Small intestine (tissue), 7 donors: ENCODE measurements around the gene MRGPRD. TPM values are rescaled to one million over a fixed set of nuclear protein-coding genes. Genes with fewer than 3 reads are reported as not detected.

Experiments
- DNase-seq, 2 donors: peaks; one replicate each; pipeline versions ENCODE4 v3.0.0 to v3.0.0-alpha.2; 2013
- FAIRE-seq: peaks from 2 replicates; lab custom pipeline; 2012; peaks lifted over from hg19 to GRCh38; lab: Jason Lieb, UNC
- H3K27ac ChIP-seq, 3 donors: one replicate each; pipeline ENCODE4 v1.5.1; 2013; ENCODE audit warnings: low read length in 2 of 3, mild to moderate bottlenecking in 2 of 3, control low read depth in 1 of 3, inconsistent platforms in 1 of 3, low read depth in 1 of 3, moderate library complexity in 1 of 3
- H3K27me3 ChIP-seq, 3 donors: one replicate each; pipeline ENCODE4 v1.6.1; 2013; ENCODE audit warnings: low read length in 3 of 3, inconsistent platforms in 1 of 3; ENCODE audit not compliant: control insufficient read depth in 3 of 3, insufficient read depth in 3 of 3
- H3K36me3 ChIP-seq, 3 donors: one replicate each; pipeline ENCODE4 v1.6.1; 2013; ENCODE audit warnings: low read length in 3 of 3, inconsistent platforms in 1 of 3, low read depth in 1 of 3, mild to moderate bottlenecking in 1 of 3, moderate library complexity in 1 of 3; ENCODE audit not compliant: control insufficient read depth in 3 of 3, insufficient read depth in 2 of 3
- H3K4me1 ChIP-seq, 3 donors: one replicate each; pipeline ENCODE4 v1.6.1; 2013; ENCODE audit warnings: low read length in 2 of 3, inconsistent platforms in 1 of 3, low read depth in 1 of 3, mild to moderate bottlenecking in 1 of 3, moderate library complexity in 1 of 3; ENCODE audit not compliant: control insufficient read depth in 3 of 3, insufficient read depth in 2 of 3
- H3K4me3 ChIP-seq, 3 donors: one replicate each; pipeline ENCODE4 v1.5.1; 2013; ENCODE audit warnings: low read length in 3 of 3, control low read depth in 1 of 3, inconsistent platforms in 1 of 3, low read depth in 1 of 3, mild to moderate bottlenecking in 1 of 3, moderate library complexity in 1 of 3
- H3K9me3 ChIP-seq, 2 donors: one replicate each; pipeline ENCODE4 v1.6.1; 2013; ENCODE audit warnings: low read depth in 1 of 2, low read length in 1 of 2; ENCODE audit not compliant: control insufficient read depth in 2 of 2, insufficient read depth in 1 of 2
- WGBS, 3 donors: extraction: QIAGEN DNeasy Blood & Tissue Kit; methylation state at CpG; one replicate each; pipeline ENCODE4 v1.1.7; 2013; 5-methylcytosine and 5-hydroxymethylcytosine counted together
- polyA plus RNA-seq, 4 donors: library from polyadenylated mRNA; stranded (reverse) in 3 of 4; unstranded in 1 of 4; fragments of 200-250 nt in 3 of 4; fragments of 120-200 nt in 1 of 4; gene quantifications; one replicate each; pipeline versions ENCODE4 v1.2.1 to v1.2.3, GENCODE V29; 2013
- donor health status: healthy with polysubstance abuse.
- donor health status: control.
- donor health status: control.
- donor health status: Bipolar disorder and iron deficiency.
- donor health status: healthy.

MRGPRD gene
- polyA plus RNA-seq, 4 donors: 0.06 TPM; not detected in 3

- Histone ChIP-seq H3K9me3 (no peaks in the 10 kb centered on the region), H3K27ac (peak overlapping the region in 1 of 3 donors; percentile 21), H3K4me3 (no peak overlapping the region), H3K27me3 (peaks cover 0 to 4% (median 0%) of the 10 kb centered on the region in 3 donors), H3K4me1 (no peaks in the 10 kb centered on the region), H3K36me3 (peaks cover 0 to 6% (median 0%) of the 10 kb centered on the region in 3 donors)
- FAIRE-seq (no peak), DNase-seq (no peak)
- WGBS, 3 donors: 57 to 77% (median 57%) methylated on average over 11 of the region's 11 CpGs
These were observed 33.6 kb downstream of the MRGPRD start for GRCh38 chr11:68947151-68947550.

DNA sequence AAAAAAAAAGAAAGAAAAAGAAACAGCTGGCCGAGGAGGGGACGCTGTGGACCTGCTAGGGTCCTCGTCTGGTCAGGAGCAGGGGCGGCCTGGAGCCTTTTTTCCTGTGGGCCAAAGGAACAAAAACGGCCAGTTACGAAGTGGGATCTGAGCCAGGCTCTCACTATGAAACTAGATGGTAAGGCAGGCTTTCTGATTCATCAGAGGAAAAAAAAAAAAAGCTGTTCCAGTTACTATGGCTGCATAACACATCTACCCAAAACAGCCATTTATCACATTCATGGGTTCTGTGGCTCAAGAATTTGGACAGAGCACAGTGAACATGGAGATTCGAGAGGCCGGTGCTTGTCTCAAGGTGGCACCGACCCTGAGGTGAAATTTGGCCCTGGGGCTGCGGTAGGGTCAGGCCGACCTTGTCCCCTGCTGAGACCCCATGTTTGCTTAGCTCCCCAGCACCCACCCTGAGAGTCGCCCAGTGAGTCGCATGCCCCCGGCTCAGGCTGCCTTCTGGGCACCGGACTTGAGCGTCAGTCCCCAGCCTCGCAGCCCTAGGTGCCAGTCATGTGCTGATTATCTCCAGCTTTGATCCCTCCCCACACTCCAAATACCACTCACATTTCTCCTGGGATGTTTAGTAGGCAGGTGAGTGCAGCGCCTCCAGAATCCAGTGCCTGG, 34.2 kb downstream of the MRGPRD start:
- peaks cover 0 to 4% (median 0%) of the 10 kb centered on the region in 3 donors for H3K27me3 ChIP-seq
- FAIRE-seq (no peak), DNase-seq (peak in 1 of 2 donors; percentile 16)
- H3K4me3 ChIP-seq: no peak overlapping the region
- WGBS, 3 donors: 54 to 62% (median 60%) methylated on average over 18 of the region's 18 CpGs
- peak overlapping the region in 2 of 3 donors; percentile 21 to 51 for H3K27ac ChIP-seq
- no peaks in the 10 kb centered on the region for H3K4me1 ChIP-seq
- peaks cover 0 to 9% (median 0%) of the 10 kb centered on the region in 3 donors for H3K36me3 ChIP-seq
- no peaks in the 10 kb centered on the region for H3K9me3 ChIP-seq

GRCh38 chr11:68942751-68943271, 38.0 kb downstream of the MRGPRD start:
- 66 to 70% (median 68%) methylated on average over 9 of the region's 9 CpGs for WGBS, 3 donors
- no peak for FAIRE-seq
- no peaks in the 10 kb centered on the region for H3K9me3 ChIP-seq
- H3K27ac ChIP-seq: peak overlapping the region in 2 of 3 donors; percentile 72 to 80
- no peaks in the 10 kb centered on the region for H3K27me3 ChIP-seq
- peaks cover 0 to 46% (median 3%) of the 10 kb centered on the region in 3 donors for H3K36me3 ChIP-seq
- no peaks in the 10 kb centered on the region for H3K4me1 ChIP-seq
- H3K4me3 ChIP-seq: no peak overlapping the region
- no peak for DNase-seq

DNA sequence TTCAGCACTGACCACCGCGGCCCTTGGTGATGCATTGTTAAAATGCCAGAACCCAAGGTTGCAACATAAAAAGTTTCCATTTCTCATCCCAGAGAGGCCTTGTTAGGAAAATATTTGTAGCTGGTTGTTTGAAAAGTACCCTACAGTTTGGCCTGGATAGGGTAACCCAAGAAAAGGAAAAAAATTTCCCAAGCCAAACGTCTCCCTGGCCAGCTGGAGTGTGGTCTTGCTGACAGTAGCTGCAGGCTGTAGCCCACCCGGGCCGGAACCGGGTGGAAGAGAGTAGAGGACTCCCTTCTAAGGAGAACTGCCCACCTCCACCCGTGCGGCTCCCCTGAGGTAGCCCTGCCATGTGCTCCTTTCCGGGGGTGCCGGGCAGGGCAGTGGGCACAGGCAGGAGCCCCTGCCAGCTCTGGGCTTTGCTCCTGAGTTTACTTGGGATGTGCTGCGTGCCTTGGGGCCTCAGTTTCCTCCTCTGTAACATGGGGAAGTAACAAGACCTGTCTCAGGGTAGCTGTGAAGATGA, 38.6 kb downstream of the MRGPRD start:
- no peak for FAIRE-seq
- no peak for DNase-seq
- H3K27ac ChIP-seq: peak overlapping the region in 2 of 3 donors; percentile 72 to 80

GRCh38 chr11:68941324-68942094, 39.3 kb downstream of the MRGPRD start:
- Histone ChIP-seq H3K36me3 (peaks cover 7 to 59% (median 9%) of the 10 kb centered on the region in 3 donors), H3K4me1 (no peaks in the 10 kb centered on the region), H3K27me3 (no peaks in the 10 kb centered on the region), H3K27ac (peak overlapping the region in 2 of 3 donors; percentile 32 to 72), H3K4me3 (no peak overlapping the region), H3K9me3 (no peaks in the 10 kb centered on the region)
- FAIRE-seq (no peak), DNase-seq (no peak)
- WGBS, 3 donors: 84 to 89% (median 85%) methylated on average over 18 of the region's 18 CpGs

More for the DNA sequence above, 38.6 kb downstream of the MRGPRD start:
- H3K4me1 ChIP-seq: no peaks in the 10 kb centered on the region
- no peaks in the 10 kb centered on the region for H3K9me3 ChIP-seq
- WGBS, 3 donors: 75 to 77% (median 76%) methylated on average over 11 of the region's 11 CpGs
- H3K27me3 ChIP-seq: no peaks in the 10 kb centered on the region
- peaks cover 3 to 52% (median 7%) of the 10 kb centered on the region in 3 donors for H3K36me3 ChIP-seq
- H3K4me3 ChIP-seq: no peak overlapping the region

GRCh38 chr11:68940651-68941323, 40.0 kb downstream of the MRGPRD start:
- 91 to 93% (median 92%) methylated on average over 20 of the region's 20 CpGs for WGBS, 3 donors
- no peak overlapping the region for H3K4me3 ChIP-seq
- no peaks in the 10 kb centered on the region for H3K4me1 ChIP-seq
- no peak for DNase-seq
- no peaks in the 10 kb centered on the region for H3K27me3 ChIP-seq
- peaks cover 9 to 66% (median 11%) of the 10 kb centered on the region in 3 donors for H3K36me3 ChIP-seq
- no peak overlapping the region for H3K27ac ChIP-seq
- FAIRE-seq: no peak
- no peaks in the 10 kb centered on the region for H3K9me3 ChIP-seq

DNA sequence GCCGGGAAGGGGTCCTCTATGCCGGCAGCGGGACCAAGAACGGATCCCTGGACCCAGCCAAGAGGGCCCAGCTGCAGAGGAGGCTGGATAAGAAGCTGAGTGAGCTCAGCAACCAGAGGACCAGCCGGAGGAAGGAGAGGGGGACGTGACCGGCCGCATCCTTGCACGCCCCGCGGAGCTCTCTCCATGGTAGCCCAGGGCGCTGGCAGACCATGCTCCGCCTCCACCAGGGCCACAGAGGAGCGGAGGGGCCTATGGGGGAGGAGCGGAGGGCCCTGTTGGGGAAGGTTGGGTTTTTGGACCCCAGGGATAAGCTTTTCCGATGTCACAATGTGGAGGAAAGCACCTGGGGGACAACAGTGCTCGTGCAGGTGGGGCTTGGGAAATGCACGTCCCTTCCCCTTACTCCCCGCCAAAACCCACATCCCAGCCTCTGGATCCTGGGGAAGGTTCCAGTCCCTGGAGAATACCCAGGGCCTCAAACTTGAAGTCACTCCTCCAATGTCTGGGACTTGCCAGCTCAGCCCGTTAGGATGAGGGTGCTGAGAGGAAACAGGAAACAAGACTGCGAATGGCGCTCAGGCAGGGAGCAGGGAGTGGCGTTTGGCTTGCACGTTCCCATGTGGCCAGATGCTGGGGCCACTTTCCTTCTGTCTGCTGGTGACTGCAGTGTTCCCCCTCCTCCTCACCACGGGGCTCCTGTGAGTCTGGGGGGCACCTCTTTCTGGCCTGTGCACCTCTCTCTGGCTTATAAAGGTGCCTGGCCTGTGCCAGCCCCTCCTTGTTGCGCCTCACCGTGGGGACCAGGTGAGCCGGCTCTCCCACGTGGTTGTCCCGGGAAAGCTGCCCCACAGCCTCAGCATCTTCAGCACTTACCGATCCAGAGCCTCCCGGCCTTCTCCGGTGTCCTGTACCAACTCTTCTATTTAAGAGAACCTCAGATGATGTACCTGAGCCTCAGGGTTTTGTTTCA, 40.9 kb downstream of the MRGPRD start:
- FAIRE-seq: no peak
- Histone ChIP-seq H3K36me3 (peaks cover 9 to 75% (median 15%) of the 10 kb centered on the region in 3 donors), H3K27ac (no peak overlapping the region), H3K27me3 (no peaks in the 10 kb centered on the region), H3K4me3 (no peak overlapping the region), H3K4me1 (no peaks in the 10 kb centered on the region), H3K9me3 (no peaks in the 10 kb centered on the region)
- WGBS, 3 donors: 86 to 89% (median 88%) methylated on average over 33 of the region's 33 CpGs
- DNase-seq: no peak
